GM12873 (cell line): Measurements from ENCODE around the gene SGTB.
A peak's percentile ranks its signal among the peaks of the same experiment; 100 is the strongest.

ENCODE experiments used
- TF ChIP-seq, protein P1 (sequence below): IDR thresholded peaks from 2 replicates; pipeline ENCODE4 v1.5.1; 2012; ENCODE audit warnings: low read depth, mild to moderate bottlenecking, moderate library complexity, low read length, control low read depth; ENCODE audit not compliant: insufficient read depth; ENCODE audit errors: missing control alignments

Gene SGTB

DNA sequence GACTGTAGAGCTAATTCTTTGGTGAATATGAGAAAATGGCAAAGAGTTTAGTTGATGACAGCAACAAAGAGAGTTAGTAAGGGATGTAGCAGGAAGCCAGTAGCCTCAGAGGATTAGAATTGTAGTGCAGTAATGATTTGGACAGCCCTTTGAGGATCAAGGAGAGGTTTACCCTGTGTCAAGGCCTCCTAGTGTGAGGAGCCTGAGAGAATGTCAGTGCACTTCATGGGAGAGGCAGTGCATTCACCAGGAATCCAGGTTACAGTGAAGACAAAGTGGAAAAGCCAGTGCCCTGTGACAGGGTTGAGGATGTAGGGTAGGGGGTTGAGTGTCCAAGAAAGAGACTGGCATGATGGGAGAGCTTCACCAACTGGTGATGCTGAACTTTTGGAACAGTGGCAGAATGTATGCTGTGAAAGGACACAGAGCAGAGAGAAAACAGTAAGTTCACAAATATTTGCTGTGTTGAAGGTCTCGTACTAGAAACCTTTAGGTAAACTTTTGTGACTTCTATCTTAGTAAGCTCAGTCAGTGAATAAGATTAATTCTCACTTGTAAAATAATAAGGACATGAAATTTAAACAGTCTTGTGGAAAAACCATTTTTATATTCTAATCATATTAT, 27.4 kb upstream of the SGTB start:
- TF ChIP-seq, protein P1, sequence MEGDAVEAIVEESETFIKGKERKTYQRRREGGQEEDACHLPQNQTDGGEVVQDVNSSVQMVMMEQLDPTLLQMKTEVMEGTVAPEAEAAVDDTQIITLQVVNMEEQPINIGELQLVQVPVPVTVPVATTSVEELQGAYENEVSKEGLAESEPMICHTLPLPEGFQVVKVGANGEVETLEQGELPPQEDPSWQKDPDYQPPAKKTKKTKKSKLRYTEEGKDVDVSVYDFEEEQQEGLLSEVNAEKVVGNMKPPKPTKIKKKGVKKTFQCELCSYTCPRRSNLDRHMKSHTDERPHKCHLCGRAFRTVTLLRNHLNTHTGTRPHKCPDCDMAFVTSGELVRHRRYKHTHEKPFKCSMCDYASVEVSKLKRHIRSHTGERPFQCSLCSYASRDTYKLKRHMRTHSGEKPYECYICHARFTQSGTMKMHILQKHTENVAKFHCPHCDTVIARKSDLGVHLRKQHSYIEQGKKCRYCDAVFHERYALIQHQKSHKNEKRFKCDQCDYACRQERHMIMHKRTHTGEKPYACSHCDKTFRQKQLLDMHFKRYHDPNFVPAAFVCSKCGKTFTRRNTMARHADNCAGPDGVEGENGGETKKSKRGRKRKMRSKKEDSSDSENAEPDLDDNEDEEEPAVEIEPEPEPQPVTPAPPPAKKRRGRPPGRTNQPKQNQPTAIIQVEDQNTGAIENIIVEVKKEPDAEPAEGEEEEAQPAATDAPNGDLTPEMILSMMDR: no peak

DNA sequence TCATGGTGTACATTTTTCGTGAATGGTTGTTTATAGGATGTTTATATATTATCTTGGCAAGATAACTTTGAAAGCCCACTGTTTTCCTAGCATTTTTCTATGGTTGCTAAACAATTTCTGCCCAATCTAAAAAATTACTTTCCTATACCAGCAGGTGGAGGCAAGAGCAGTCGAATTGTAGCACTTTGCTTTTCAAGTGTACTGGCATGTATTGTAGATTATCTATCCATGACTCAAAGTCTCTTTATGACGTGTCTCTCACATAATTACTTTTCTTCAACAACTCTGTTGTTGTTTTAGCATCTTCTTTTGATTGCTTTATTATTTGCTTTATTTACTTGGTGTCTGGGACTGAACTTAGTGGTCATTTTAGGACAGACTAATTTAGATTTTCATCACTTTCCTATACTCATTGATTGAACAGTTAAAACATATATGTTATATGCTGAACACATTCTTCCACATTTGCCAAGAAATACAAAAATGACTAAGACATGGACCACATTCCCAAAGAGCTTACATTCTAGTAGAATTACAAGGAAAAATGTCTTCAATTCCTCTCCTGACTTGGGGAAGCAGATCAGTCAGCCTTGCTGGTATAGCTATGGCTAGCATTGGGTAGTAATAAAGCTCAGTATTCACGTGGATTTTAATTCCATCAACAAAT, 20.8 kb upstream of the SGTB start:
- TF ChIP-seq, protein P1: peak; percentile 64

DNA sequence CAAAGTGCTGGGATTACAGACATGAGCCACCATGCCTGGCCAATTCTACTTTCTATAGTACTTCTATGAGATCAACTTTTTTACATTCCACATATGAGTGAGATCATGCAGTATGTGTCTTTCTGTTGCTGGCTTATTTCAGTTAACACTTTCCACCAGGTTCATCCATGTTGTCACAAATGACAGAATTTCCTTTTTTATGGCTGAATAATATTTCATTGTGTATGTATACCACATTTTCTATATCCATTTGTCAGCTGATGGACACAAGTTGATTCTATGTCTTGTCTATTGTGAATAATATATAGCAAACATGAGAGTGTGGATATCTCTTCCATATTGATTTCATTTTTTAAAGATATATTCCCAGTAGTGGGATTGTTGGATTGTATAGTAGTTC, 17.3 kb upstream of the SGTB start:
- TF ChIP-seq, protein P1: no peak

DNA sequence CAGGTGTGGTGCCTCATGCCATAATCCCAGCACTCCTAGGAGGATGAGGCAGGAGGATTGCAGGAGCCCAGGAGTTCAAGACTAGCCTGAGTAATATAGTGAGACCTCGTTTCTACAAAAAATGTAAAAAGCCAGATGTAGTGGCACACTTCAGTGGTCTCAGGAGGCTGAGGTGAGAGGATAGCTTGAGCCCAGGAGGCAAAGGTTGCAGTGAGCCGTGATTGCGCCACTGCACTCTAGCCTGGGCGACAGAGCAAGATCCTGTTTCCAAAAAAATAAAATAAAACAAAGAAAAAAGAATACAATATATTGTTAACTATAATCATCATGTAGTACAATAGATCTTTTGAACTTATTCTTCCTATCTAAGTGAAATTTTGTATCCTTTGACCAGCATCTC, 16.4 kb upstream of the SGTB start:
- TF ChIP-seq, protein P1: no peak

DNA sequence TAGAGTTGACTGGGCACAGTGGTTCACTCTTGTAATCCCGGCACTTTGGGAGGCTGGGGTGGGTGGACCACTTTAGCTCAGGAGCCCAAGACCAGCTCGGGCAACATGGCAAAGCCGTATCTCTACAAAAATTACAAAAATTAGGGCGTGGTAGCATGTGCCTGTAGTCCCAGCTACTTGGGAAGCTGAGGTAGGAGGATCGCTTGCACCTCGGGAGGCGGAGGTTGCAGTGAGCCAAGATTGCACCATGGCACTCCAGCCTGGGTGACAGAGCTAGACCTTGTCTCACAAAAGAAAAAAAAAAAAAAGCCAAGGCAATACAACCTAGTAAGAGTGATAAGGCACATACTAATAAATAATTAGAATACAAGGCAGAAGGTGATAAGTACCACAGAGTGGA, 15.9 kb upstream of the SGTB start:
- TF ChIP-seq, protein P1: no peak

- TF ChIP-seq, protein P1: no peak
Measured at GRCh38 chr5:65736011-65736410, 14.1 kb upstream of the SGTB start.

DNA sequence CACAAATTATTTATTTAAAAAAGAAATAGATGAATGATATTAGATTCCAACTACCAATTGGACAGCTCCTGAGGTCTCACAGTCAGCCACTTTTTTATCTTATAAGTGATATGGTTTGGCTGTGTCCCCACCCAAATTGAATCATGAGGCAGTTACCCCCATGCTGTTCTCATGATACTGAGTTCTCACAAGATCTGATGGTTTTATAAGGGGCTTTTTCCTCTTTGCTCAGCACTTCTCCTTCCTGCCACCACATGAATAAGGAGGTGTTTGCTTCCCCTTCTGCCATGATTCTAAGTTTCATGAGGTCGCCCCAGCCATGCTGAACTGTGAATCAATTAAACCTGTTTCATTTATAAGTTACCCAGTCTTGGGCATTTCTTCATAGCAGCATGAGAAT, 13.0 kb upstream of the SGTB start:
- TF ChIP-seq, protein P1: no peak
